Fibroblast of mammary gland (primary cell): ENCODE measurements around the gene PRKCZ.
A peak's percentile ranks its signal among the peaks of the same experiment; 100 is the strongest.

ENCODE experiments used
- DNase-seq: peaks from one replicate; pipeline ENCODE4 v3.0.0-alpha.2; 2010; ENCODE audit warnings: low read depth
- H3K4me3 ChIP-seq: 2 replicates; pipeline ENCODE4 v1.5.1; 2011; ENCODE audit warnings: low read depth, mild to moderate bottlenecking, low read length, moderate library complexity; ENCODE audit not compliant: control insufficient read depth
- TF ChIP-seq, protein P1 (sequence below): conservative IDR thresholded peaks from 2 replicates; pipeline ENCODE4 v1.5.1; 2011; ENCODE audit warnings: low read depth, low read length, inconsistent platforms; ENCODE audit not compliant: control insufficient read depth, insufficient read depth

The PRKCZ gene

DNA sequence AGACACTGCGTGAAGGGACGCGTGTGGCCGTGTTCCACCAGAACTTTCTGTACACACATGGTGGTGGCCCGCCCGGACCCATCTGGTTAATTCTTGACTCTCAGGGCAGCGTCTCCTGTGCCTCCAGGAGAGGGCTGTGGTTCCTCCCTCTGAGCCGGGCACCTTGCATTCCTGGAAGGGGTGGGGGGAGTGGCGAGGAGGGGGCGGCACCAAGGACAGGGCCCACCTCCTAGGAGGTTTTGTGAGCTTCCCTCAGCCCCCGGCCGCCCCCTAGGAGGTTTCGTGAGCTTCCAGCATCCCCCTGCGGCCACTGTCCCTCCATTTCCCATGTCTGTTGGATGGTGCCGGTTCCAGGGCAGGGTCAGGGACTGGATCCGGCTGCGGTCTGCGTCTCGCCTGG is 115.4 kb downstream of the PRKCZ start:
- TF ChIP-seq, protein P1, sequence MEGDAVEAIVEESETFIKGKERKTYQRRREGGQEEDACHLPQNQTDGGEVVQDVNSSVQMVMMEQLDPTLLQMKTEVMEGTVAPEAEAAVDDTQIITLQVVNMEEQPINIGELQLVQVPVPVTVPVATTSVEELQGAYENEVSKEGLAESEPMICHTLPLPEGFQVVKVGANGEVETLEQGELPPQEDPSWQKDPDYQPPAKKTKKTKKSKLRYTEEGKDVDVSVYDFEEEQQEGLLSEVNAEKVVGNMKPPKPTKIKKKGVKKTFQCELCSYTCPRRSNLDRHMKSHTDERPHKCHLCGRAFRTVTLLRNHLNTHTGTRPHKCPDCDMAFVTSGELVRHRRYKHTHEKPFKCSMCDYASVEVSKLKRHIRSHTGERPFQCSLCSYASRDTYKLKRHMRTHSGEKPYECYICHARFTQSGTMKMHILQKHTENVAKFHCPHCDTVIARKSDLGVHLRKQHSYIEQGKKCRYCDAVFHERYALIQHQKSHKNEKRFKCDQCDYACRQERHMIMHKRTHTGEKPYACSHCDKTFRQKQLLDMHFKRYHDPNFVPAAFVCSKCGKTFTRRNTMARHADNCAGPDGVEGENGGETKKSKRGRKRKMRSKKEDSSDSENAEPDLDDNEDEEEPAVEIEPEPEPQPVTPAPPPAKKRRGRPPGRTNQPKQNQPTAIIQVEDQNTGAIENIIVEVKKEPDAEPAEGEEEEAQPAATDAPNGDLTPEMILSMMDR: no peak
- no peak for DNase-seq
- no peak overlapping the region for H3K4me3 ChIP-seq

DNA sequence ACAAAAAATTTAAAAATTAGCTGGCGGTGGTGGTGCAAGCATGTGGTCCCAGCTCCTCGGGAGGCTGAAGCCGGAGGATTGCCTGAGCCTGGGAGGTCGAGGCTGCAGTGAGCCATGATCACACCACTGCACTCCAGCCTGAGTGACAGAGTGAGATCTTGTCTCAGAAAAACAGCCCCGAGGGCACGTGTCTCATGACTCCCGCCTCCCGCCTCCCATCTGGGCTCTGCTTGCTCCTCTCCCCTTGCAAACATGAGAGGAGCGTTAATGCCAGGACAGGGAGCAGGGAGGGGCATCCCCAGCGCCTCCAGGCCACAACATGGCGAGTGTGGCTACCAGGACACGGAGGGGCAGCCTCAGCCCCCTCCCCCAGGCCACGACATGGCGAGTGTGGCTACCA is 116.0 kb downstream of the PRKCZ start:
- TF ChIP-seq, protein P1: no peak
- no peak overlapping the region for H3K4me3 ChIP-seq
- DNase-seq: no peak

DNA sequence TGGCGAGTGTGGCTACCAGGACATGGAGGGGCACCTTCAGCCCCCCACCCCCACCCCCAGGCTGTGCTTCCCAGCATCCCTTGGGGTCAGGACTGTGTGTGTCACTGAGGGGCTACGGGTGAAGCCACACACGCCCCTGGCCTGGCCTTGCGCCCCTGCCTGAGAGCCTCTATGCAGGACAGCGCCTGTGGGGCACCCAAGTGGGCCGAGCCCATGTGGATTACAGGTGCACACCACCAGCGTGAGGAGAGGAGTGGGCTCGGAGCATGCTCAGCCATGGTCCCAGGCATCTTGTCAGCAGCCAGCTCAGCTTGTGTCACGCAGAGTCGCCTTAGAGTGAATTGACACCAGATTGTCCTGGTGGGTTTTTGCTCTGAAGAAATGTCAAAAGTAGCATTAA is 116.5 kb downstream of the PRKCZ start:
- DNase-seq: no peak
- TF ChIP-seq, protein P1: no peak
- H3K4me3 ChIP-seq: no peak overlapping the region

DNA sequence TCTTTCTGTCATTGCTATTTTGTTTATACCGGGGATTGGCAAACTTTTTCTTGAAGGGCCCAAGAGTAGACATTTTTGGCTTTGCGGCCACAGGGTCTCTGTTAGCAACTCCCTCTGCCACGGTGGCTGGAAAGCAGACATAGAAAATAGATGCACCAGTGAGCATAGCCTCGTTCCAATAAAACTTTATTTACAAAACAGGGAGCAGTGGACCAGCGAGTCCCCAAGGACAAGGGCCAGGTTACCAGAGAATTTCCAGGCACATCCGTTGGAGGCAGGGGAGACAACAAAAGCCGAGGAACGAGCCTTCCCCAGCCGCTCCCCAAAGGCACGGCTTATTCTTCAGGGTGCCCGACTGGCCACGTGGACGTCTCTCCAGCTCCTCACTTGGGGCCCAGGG is 117.9 kb downstream of the PRKCZ start:
- no peak overlapping the region for H3K4me3 ChIP-seq
- no peak for DNase-seq
- TF ChIP-seq, protein P1: no peak

DNA sequence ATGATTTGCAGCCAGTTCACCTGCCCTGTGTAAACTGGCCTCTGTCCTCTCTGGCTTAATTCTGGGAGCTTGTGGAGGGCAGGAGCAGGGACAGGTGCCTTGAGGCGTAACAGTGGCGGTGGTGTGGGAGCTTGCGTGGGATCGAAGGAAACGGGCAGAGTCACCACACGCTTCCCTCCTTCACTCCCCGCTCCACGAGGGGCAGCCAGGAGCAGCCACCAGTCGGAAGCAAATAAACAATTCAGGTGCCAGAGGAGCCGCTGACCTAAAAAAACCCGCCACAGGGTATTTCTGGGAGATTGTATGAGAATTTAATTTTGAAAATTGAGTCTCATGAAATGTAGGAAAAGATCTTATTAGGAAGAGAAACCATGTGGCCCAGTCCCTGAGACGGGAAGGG is 118.3 kb downstream of the PRKCZ start:
- no peak for DNase-seq
- H3K4me3 ChIP-seq: no peak overlapping the region
- TF ChIP-seq, protein P1: no peak

DNA sequence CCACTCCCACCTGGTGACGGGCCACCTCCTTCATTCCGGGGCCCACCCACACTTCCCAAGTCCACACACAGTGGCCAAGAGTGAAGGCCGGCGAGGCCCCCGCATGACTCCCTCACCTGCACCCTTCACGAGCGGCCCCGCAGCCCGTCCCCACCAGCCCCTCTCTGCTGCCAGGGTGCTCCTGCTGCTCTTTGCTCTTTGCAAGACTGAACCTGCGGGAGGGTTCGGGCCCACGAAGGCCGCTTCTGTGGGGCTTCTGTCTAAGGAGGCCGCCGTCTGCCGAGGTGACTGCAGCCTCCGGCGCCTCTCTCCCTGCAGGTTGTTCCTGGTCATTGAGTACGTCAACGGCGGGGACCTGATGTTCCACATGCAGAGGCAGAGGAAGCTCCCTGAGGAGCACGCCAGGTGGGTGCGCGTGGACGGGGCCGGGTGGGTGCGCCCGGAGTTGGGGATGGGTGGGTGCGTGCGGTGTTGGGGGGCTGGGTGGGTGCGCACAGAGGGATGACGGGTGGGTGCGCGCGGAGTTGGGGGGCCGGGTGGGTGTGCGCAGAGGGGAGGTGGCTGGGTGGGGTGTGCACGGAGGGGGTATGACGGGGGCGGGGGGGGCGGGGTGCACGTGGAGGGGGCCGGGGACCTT is 119.1 kb downstream of the PRKCZ start:
- H3K4me3 ChIP-seq: no peak overlapping the region
- DNase-seq: no peak
- TF ChIP-seq, protein P1: no peak

DNA sequence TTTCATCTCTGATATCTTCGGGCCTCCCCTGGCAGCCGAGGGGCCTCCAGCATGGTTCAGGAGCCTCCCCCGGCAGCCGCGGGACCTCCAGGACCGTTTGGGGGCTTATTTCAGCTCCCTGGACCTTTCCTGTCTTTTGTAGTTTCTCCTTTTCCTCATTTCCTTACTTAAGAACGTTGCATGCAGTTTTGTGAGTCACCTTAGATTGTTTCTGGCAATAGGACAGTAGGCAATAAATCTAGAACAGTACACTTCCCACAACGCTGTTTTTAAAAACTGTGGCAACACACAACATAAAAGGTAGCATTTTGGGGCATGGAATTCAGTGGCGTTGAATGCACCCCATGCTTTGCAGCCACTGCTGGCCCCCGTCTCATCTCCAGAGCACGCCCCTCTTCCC is 120.0 kb downstream of the PRKCZ start:
- TF ChIP-seq, protein P1: no peak
- H3K4me3 ChIP-seq: no peak overlapping the region
- DNase-seq: peak; percentile 71
